HEK293 (cell line): ENCODE results near the gene DBF4B.

Source experiments
- KLF16 ChIP-seq: fragments of 450-650 bp; formaldehyde crosslinking; IDR thresholded peaks from 2 replicates; pipeline ENCODE4 v1.5.1; 2017; ENCODE audit warnings: missing biosample characterization, missing genetic modification characterization
- PRDM1 ChIP-seq: fragments of 450-650 bp; formaldehyde crosslinking; IDR thresholded peaks from 2 replicates; pipeline ENCODE4; 2016; ENCODE audit warnings: missing biosample characterization, missing genetic modification characterization
- ZFP3 ChIP-seq: fragments of 450-650 bp; formaldehyde crosslinking; IDR thresholded peaks from 2 replicates; pipeline ENCODE4 v1.5.1; 2016; ENCODE audit warnings: low read depth, missing biosample characterization, missing genetic modification characterization
- ZNF10 ChIP-seq: fragments of 450-650 bp; formaldehyde crosslinking; IDR thresholded peaks from 2 replicates; pipeline ENCODE4 v1.5.1; 2017; ENCODE audit warnings: missing biosample characterization, missing genetic modification characterization
- ZNF112 ChIP-seq: fragments of 450-650 bp; formaldehyde crosslinking; IDR thresholded peaks from 2 replicates; pipeline ENCODE4 v1.5.0; 2017; ENCODE audit warnings: missing biosample characterization, missing genetic modification characterization
- ZNF155 ChIP-seq: fragments of 450-650 bp; formaldehyde crosslinking; IDR thresholded peaks from 2 replicates; pipeline ENCODE4 v1.5.1; 2016; ENCODE audit warnings: missing biosample characterization, missing genetic modification characterization
- ZNF24 ChIP-seq: fragments of 450-650 bp; formaldehyde crosslinking; IDR thresholded peaks from 2 replicates; pipeline ENCODE4 v1.5.1; 2016; ENCODE audit warnings: missing biosample characterization, missing genetic modification characterization
- ZNF248 ChIP-seq: fragments of 450-650 bp; formaldehyde crosslinking; IDR thresholded peaks from 2 replicates; pipeline ENCODE4 v1.5.1; 2017; ENCODE audit warnings: missing biosample characterization, missing genetic modification characterization
- ZNF48 ChIP-seq: fragments of 450-650 bp; formaldehyde crosslinking; IDR thresholded peaks from 2 replicates; pipeline ENCODE4 v1.5.1; 2016; ENCODE audit warnings: missing biosample characterization, missing genetic modification characterization
- ZNF510 ChIP-seq: fragments of 450-650 bp; formaldehyde crosslinking; IDR thresholded peaks from 2 replicates; pipeline ENCODE4 v1.5.1; 2018; ENCODE audit warnings: mild to moderate bottlenecking, missing genetic modification characterization, missing biosample characterization; ENCODE audit not compliant: insufficient replicate concordance
- TF ChIP-seq, protein P1 (sequence below): fragments of 450-650 bp; formaldehyde crosslinking; IDR thresholded peaks from 2 replicates; pipeline ENCODE4 v1.5.1; 2016; ENCODE audit warnings: missing biosample characterization, missing genetic modification characterization
- TF ChIP-seq, protein P2 (sequence below): fragments of 450-650 bp; formaldehyde crosslinking; IDR thresholded peaks from 2 replicates; pipeline ENCODE4 v1.5.1; 2016; ENCODE audit warnings: missing biosample characterization, missing genetic modification characterization
- TF ChIP-seq, protein P3 (sequence below): fragments of 450-650 bp; formaldehyde crosslinking; IDR thresholded peaks from 2 replicates; pipeline ENCODE4 v1.5.1; 2016; ENCODE audit warnings: missing biosample characterization, missing genetic modification characterization

DNA sequence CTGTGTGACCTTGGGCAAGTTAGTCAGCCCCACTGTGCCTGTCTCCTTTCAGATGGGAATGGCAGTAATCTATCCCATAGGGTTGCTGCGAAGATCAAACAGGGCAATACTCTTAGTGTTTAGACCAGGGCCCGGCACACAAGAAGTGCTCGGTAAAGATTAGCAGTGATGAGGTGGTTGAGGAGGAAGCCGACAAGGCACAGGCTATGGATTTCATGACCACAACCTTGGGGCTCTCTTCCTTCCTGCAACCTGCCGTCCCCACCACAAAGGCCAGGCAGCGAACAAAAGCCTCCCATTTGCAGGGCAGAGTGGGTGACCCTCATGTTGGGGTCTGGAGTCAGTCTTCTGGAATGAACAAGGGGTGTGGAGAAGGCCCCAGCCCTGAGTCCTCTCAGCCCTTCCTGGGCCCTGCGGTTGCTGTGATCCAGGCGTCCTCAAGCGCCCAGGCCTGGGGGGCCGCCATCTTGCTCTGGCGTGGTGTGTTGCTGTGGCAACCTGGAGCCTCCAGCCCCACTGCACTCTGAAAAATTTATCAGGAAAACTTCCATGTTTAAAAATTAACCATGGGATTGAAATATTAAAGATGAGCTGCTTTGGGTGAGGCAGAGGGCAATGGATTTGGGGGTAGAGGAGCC is 60.2 kb downstream of the DBF4B start:
- TF ChIP-seq, protein P1, sequence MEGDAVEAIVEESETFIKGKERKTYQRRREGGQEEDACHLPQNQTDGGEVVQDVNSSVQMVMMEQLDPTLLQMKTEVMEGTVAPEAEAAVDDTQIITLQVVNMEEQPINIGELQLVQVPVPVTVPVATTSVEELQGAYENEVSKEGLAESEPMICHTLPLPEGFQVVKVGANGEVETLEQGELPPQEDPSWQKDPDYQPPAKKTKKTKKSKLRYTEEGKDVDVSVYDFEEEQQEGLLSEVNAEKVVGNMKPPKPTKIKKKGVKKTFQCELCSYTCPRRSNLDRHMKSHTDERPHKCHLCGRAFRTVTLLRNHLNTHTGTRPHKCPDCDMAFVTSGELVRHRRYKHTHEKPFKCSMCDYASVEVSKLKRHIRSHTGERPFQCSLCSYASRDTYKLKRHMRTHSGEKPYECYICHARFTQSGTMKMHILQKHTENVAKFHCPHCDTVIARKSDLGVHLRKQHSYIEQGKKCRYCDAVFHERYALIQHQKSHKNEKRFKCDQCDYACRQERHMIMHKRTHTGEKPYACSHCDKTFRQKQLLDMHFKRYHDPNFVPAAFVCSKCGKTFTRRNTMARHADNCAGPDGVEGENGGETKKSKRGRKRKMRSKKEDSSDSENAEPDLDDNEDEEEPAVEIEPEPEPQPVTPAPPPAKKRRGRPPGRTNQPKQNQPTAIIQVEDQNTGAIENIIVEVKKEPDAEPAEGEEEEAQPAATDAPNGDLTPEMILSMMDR = no peak
- TF ChIP-seq ZFP3 (tag by site-specific recombination) = no peak
- TF ChIP-seq ZNF10 = no peak
- TF ChIP-seq ZNF112 = no peak
- TF ChIP-seq, protein P2, sequence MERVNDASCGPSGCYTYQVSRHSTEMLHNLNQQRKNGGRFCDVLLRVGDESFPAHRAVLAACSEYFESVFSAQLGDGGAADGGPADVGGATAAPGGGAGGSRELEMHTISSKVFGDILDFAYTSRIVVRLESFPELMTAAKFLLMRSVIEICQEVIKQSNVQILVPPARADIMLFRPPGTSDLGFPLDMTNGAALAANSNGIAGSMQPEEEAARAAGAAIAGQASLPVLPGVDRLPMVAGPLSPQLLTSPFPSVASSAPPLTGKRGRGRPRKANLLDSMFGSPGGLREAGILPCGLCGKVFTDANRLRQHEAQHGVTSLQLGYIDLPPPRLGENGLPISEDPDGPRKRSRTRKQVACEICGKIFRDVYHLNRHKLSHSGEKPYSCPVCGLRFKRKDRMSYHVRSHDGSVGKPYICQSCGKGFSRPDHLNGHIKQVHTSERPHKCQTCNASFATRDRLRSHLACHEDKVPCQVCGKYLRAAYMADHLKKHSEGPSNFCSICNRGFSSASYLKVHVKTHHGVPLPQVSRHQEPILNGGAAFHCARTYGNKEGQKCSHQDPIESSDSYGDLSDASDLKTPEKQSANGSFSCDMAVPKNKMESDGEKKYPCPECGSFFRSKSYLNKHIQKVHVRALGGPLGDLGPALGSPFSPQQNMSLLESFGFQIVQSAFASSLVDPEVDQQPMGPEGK = no peak
- no peak for TF ChIP-seq ZNF48
- no peak for TF ChIP-seq ZNF24 (tag by site-specific recombination)
- TF ChIP-seq KLF16 (tag by site-specific recombination) = no peak
- TF ChIP-seq, protein P3, sequence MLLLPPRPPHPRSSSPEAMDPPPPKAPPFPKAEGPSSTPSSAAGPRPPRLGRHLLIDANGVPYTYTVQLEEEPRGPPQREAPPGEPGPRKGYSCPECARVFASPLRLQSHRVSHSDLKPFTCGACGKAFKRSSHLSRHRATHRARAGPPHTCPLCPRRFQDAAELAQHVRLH = no peak
- no peak for TF ChIP-seq ZNF155 (tag by site-specific recombination)
- no peak for TF ChIP-seq PRDM1
- no peak for TF ChIP-seq ZNF510 (tag by site-specific recombination)
- TF ChIP-seq ZNF248 (tag by site-specific recombination) = no peak
